AG08396 (cell line): ENCODE data around the gene FITM2.
"Not testable (repeated sequence)": the region's sequence is repeated elsewhere in the genome, so short reads cannot be mapped to it uniquely, and the experiment has no call there.

ENCODE experiments used
- DNase-seq: peaks from one replicate; pipeline ENCODE4 v3.0.0; 2012; ENCODE audit warnings: low spot score, mixed read lengths

FITM2 gene, protein sequence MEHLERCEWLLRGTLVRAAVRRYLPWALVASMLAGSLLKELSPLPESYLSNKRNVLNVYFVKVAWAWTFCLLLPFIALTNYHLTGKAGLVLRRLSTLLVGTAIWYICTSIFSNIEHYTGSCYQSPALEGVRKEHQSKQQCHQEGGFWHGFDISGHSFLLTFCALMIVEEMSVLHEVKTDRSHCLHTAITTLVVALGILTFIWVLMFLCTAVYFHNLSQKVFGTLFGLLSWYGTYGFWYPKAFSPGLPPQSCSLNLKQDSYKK

DNA sequence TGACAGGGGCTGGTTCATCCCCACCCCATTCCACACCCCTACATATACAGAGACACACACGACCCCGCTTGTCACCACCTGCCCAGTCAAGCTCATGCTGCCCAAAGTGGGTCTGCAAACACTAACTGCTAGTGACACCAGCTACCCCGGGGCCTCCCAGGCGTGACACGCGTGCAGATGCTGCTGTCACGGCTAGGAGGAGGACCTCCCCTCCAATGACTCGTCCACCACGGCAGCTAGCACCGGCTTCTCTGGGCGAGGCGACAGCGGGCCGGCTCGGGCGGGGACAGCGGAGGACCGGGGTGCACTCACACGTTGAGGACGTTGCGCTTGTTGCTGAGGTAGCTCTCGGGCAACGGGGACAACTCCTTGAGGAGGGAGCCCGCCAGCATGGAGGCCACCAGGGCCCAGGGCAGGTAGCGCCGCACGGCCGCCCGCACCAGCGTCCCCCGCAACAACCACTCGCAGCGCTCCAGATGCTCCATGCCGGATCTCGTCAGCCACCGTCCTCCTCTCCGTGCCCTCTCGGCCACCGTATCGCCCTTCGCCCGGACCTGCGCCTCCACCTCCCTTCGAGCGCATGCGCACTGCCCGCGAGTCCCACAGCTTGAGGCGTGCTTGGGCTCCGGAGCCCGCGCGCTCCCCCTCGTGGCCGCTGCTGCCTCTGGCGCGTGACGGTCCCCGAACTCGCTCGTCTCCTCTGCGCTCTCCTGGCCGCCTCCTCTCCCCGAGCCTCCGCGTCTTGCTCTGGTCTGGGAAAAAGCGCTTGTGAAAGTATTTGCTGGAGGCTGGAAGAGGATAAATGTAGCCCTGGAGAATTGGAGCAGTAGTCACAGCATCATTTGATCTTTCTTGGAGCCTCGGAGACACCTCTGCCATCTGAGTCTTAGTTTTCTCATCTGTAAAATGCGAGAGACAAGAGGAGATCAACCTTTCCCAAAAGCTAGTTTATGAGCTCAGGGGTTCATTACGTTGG is at the start of gene FITM2:
Gene FITM2, minus strand, starts transcription at position 539 of the 976 bp plus-strand sequence. Its CDS starts 54 bp downstream, at position 485.
- peak; percentile 100 for DNase-seq

DNA sequence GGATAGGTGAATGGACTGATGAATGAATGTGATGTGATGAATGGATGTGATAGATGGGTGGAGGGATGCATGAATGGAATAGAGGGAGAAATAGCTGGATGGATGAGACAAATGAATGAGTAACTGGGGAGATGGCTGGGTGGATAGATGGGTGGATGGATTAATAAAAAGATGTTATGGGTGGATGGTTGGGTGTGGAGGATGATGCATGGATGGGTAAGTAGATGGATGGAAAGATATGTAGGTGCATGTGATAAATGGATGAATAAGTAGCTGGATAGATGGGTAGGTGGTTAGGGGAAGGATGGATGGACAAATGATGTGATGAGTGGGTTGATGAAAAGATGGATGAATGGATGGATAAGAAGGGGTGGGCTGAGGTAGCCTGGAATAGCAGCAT is 49.2 kb upstream of the FITM2 start:
- no peak for DNase-seq

DNA sequence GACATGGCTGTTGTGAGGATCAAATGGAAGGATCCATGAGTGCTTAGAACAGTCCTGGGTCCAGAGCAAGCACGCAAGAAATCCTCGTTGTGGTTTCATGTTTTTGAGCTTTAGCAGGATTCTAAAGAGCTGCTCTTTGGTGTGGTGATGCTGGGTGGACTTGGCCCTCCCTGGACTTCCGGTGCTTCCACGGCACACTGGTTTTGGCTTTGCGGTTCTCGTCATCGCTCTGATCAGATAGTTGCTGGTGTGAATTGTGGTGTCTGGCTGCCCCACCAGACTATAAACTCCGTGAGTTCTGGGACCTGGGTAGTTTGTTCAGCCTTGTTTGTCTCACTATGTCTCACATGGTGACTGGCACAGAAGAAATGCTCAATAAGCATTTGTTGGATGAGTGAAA is 47.8 kb upstream of the FITM2 start:
- DNase-seq, result no peak

DNA sequence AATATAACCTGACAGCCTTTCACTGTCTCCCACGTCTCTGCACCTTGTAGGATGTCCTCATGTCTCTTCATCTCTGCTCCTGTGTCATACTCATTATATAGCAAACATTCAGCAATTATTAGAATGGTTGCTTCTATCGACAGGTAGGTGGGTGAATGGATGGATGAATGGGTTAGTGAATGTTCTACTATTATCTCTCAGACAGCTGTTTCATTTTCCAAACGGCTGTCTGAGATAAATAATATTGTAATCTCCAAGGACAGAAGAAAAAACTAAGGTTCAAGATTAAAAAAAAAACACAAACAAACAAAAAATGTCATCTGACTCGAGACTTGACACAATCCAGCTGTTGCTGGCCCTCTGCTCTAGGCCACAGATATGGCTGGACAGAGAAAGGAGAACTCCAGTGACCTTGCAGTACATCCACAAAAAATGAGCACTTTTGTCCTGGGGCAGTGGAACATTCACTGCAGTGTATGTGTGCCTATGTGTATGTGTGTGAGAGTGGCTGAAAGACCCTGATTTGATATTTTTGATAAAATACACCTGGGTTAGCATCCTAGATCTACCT is 46.6 kb upstream of the FITM2 start:
- no peak for DNase-seq

DNA sequence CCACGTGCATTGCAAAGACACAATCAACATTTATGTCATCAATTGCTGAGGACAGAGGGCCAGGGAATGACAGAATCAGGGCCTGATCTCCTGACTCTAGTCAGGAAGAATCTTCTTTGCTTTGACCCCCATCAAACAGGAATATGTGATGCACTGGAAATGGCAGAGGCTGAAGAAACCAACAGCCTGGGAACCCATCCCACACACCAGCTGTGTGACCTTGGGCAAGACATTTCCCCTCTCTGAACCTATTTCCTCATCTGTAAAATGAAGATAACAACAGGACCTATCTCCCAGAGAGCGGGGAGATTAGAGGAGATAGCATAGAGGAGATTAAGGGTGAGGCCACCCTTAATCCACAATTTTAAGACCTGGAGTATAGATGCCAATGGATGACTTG is 46.0 kb upstream of the FITM2 start:
- no peak for DNase-seq

DNA sequence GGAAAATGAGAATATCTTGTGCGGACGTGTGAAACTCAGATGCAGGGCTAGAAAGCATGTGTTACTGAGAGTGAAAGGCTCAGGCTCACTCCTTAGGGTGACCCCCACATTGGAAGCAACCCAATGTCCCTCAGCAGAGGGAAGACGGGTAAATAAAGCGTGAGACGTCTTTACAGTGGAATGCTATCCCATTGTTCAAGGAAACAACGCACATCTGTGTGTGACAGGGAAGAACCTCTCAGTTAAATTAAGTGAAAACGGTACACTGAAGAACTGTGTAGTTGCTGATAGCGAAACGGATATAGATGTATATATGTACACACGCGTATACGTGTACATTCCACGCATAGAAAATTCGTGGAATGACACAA is 45.3 kb upstream of the FITM2 start:
- DNase-seq, result no peak

DNA sequence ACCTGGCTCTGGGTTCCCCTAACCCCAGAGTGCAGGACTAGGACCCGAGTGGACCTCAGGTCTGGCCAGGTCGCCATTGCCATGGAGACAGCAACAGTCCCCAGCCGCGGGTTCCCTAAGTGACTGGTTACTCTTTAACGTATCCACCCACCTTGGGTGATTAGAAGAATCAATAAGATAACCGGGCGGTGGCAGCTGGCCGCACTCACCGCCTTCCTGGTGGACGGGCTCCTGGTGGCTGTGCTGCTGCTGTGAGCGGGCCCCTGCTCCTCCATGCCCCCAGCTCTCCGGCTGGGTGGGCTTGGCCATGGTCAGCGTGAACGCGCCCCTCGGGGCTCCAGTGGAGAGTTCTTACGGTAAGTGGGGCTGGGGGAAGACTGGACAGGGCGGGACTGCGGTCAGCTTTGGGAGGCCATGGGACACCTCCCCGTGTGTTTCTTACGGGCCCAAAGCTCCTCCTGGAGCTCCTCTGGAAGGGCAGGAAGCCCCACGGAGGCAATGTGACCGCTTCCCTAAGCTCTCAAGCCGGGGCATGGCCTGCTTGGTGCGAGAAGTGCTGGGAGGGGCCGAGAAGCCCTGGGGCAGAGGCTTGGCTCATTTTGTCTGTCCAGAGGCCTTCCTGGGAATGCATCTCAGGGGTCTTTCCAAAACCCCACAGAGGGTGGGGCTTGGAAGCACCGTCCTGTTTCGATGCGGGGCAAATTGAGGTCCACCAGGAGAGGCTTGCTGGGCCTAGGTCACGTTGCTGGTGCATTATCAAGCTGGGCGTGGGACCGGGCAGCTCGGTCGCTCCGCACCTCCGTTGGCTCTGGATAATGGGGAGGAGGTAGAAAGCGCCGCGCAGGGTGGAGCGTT is 44.7 kb upstream of the FITM2 start, which contains the start of gene HNF4A:
Gene HNF4A, plus strand, starts transcription at position 202 of the 855 bp plus-strand sequence. Its CDS starts 106 bp downstream, at position 308.
- no peak for DNase-seq

DNA sequence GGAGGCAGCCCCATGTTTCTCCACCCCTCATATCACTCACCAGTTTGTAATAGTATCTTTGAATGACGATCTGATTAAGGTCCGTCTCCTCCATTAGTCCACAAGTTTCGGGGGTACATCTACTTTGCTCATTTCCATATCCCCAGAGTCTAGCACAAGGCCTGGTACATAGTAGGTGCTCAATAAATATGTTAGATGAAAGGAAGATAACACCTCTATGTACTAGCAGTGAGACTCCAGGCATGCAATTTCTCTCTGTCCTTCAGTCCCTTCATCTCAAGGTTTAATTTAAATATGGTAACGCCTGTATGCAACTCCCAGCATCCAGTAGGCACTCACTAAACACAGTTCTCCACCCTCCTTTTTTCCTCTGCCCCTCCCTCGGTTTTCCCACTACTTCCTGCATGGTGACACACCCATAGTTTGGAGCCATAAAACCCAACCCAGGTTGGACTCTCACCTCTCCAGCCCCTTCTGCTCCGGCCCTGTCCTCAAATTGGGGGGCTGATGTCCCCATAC is 44.0 kb upstream of the FITM2 start:
- DNase-seq, result no peak

DNA sequence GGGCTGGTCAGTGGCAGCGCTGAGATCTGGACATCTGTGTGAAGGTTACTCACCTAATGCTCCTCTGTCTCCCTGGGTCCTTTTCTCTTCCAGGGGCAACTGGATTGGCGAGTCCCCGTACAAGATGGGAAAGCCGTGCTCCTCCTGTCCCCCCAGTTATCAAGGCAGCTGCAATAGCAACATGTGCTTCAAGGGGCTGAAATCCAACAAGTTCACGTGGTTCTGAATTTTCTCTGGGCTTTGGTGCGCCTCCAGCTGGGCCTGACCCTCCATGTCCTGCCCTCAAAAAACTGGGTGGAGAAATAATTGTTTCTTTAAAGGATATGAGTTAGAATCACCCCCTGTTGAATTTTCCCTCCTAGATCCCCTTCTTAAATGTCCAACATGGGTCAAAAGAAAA is 39.6 kb upstream of the FITM2 start:
- DNase-seq, result no peak

DNA sequence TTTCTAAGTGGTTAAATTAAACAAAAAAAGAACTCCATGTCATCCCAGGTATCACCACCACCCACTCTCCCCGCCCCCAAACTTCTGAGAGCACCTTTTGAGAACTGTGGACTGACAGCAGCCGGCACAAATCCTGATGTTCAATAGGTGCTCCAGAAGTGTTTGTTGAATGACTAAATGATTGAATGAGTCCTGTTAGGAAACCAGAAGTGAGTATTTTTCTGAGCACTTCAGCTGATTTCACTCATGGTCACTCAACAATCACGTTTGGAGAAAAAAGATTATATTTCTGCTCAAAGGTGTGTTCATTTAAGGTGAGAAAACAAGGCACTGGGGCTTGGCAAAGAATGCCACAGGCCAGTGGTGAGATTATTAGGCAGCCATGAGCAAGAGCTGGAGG is 38.3 kb upstream of the FITM2 start:
- no peak for DNase-seq

DNA sequence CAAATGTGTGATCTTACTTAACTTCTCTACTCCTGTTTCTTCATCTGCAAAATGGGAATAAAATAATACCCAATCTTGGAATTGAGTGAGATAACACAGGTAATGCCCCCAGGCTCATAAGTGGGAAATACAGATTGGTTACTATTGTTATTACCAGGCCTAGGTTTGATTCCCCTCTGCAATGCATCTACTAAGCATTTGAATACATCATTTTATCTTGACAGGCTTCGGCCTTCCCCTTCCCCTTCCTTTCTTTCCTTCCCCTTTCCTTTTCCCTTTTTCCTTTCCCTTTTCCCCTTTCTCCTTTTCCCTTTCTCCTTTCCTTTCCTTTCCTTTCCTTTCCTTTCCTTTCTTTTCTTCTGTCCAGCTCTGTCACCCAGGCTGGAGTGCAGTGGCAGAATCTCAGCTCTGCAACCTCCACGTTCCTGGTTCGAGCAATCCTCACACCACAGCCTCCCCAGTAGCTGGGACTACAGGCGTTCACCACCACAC is 37.2 kb upstream of the FITM2 start:
- DNase-seq, result no peak

DNA sequence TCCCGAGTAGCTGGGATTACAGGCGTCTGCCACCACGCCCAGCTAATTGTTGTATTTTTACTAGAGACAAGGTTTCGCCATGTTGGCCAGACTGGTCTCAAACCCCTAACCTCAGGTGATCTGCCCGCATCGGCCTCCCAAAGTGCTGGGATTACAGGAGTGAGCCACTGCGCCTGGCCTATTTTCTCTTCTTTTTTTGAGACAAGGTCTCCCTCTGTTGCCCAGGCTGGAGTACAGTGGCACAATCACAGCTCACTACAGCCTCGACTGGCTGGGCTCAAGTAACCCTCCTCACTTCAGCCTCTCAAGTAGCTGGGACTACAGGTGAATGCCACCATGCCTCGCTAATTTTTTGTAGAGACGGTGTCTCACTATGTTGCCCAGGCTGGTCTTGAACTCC is 34.9 kb upstream of the FITM2 start:
- DNase-seq, result not testable (repeated sequence)

DNA sequence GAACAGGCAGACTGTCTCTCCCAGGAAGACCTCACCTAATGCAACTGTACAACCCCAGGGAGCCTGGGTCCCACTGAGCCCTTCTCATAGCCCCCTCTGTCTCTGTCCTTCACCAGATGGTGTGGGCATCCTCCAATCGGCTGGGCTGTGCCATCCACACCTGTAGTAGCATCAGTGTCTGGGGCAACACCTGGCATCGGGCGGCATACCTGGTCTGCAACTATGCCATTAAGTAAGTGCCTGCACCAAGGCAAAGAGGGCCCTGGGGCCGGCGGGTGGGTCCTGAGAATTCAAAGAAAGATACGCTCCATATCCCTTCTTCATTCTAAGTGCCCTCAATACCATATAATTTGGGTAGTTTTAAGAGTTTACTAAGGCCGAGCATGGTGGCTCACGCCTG is 34.1 kb upstream of the FITM2 start:
- DNase-seq, result no peak

DNA sequence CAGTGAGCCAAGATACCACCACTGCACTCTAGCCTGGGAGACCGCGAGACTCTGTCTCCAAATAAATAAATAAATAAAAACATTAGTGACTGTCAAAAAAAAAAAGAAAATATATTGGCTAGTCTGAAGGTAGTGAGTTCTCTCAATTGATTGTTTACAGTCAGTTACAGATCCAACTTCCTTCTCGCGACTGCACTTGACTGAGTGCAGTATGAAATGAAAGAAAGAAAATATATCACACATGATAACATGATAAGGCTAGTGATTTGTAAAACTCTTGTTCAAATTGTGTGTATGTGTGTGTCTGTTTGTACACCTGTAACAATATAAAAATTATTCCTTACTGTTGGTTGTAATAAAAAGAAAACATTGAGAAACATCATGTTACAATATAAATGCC is 33.7 kb upstream of the FITM2 start:
- no peak for DNase-seq

DNA sequence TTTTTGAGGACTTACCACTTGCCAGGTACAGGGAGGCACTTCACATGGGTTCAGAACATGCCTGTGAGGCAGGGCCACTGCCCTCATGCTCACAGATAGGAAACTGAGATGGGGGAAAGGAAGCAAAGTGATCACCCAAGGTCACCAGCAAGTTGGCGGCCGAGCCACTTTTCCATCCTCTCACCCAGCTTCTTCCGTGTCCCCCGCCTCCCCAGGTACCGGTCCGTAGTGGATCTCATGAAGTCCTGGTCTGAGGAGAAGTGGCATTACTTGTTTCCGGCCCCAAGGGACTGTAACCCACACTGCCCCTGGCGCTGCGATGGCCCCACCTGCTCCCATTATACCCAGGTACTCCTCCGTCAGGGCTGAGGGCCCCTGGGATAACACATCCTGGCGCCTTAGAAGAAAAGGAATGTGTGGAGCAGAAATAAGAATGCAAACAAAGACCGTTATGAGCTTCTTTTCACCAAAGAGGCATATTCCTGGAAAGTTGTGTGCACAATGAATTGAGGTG is 32.2 kb upstream of the FITM2 start:
- no peak for DNase-seq

DNA sequence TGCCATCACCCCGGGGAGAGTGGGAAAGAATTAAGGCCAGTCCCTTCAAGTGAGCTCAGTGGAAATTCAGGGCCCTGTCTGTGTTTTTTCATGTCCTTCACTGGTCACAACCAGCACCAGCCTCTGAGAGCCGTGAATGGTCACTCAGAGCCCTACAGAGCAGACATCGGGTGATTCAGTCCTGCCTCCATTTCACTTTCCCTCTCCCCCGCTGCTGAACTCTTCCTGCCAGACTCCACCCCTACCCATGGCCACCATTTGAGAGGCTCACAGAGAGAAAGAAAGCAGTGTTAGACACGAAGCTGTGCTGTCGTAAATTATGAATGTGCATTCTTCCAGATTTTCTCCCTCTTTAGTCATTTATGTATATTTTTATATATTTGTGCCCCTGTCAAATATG is 31.2 kb upstream of the FITM2 start:
- no peak for DNase-seq

DNA sequence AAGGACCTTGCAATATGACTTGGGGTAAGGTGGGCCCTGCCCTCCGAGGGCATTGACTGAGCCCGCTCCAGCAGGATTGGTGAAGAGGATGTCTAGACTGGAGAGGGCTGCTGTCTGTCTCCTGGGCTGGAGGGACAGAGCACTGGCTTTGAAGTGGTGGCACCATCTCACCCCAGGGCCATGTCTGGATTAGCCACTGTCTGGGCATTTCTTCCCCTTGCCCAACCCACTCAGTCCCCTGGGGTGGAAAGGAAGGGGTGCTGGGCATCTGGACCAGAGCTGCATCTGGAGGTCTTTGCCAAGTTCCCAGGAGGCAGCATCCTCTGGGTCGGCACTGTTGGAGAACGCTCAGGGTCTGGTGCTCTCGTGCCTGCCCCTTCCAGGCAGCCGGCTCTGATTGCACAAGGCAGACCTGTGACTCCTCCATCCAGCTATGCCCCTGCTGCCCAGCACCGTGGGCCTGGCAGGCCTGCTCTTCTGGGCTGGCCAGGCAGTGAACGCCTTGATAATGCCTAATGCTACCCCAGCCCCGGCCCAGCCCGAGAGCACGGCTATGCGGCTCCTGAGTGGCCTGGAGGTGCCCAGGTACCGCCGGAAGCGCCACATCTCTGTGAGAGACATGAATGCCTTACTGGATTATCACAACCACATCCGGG is 25.9 kb upstream of the FITM2 start, which contains the start of gene R3HDML:
Gene R3HDML, plus strand, starts transcription at position 319 of the 656 bp plus-strand sequence. Its CDS starts 115 bp downstream, at position 434.
- DNase-seq, result no peak

DNA sequence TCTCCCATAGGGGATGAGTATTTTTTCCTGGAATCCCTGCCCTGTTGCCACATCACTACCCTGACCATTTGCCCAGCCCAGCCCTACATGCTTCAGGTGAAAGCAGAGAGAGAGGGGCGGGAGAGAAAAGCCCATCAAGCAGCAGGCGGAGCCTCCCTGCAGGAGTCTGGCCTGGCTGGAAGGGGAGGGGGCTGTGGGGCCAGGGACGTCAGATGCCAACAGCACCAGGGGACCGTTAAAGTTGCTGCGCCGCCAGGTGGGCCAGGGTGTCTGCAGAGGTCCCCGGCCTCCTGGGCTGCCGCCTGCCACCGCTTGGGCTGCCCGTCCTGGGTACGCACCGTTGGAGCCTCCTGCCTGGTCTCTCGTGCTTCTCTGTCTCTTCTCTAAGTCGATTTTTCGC is 25.1 kb upstream of the FITM2 start:
- DNase-seq, result no peak

DNA sequence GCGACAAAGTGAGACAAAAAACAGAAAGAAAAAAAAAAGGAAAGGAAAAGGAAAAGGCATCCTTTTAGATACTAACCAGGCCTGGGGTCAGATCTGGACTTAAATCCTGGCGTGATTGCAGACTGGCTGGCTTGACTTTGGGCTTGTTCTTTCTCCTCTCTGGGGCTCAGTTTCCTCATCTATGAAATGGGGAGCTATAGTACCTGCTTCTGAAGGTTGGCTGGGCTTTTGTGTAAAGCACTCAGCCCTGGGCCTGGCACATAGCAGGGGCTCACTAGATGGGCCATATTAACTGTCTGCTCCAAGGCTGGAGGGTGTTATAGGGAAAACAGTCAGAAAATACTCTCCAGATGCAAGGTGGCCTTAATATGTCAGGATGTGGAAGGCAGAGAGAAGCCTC is 24.7 kb upstream of the FITM2 start:
- DNase-seq, result no peak

DNA sequence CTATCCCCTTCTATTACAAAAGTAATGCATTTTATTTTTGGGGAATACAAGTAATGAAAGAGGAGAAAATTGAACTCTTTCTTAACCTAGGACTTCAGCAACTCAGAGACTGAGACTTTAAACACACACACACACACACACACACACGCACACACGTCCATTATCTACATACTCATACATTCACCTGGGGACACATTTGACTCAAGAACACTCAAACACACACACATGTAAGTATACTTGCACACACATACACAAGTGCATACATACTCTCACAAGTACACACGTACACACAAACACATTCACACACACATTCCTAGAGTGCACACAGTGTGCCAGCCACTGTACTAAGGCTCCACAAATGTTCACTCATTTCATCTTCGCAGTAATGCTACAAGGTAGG is 23.7 kb upstream of the FITM2 start:
- no peak for DNase-seq

DNA sequence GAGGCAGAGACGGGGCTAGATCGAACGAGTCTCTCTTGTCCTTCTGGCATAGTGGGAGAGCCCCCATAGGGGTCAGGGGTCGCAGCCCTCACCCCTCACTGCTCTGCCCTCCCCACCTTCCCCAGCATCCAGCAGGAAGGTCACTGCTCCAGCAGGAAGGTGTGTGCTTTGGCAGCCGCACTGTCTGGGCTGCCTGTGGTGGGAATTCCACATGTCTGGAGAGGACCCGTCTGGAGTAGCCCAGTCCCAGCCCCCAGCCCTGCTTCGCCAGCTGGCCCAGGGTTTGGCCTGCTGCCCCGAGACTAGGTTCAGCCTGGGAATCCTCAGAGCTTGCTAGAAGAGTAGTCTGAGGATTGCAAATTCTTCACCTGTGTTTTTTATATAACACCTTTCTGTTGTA is 23.3 kb upstream of the FITM2 start:
- DNase-seq, result no peak
